CD4-positive, alpha-beta T cell treated with Interferon gamma for 1 hour (primary cell): Measurements from ENCODE around the gene PXN.
"Not testable (repeated sequence)": the region's sequence is repeated elsewhere in the genome, so short reads cannot be mapped to it uniquely, and the experiment has no call there.

Experiments used
- DNase-seq: peaks from one replicate; pipeline ENCODE4 v3.0.0-alpha.2; 2020

PXN gene

DNA sequence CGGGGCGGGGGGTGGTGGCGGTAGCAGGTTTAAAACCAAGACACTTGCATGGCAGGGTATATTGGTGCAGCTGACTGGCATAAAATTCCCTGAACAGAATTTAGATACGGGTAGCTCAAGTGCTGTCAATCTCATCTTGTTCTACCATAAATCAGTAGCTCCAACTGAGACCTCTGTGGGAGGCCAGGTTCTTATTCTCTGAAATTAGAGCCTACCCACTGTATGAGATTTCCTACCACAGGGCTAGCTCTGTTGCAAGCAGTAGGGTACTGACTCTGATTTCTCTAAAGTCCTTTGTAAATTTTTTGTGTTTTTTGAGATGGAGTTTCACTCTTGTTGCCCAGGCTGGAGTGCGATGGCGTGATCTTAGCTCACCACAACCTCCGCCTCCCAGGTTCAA, 61.4 kb downstream of the PXN start:
- no peak for DNase-seq

DNA sequence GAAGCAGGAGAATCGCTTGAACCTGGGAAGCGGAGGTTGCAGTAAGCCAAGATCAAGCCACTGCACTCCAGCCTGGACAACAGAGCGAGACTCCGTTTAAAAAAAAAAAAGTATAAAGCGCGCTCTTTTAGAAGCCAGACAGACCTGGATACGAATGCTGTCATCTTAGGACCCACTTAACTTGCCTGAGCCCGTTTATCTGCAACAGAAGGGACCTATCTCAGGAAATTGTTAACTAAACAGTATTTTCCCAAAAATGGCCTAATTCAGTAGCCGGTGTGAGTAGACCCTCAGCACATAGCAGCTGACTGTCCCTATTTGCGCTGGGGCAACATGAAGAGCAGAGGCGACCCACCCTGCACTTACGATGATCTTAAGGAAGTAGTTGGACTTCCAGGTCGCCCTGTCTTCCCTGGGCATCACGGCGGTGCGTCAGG, 65.1 kb downstream of the PXN start:
- no peak for DNase-seq

DNA sequence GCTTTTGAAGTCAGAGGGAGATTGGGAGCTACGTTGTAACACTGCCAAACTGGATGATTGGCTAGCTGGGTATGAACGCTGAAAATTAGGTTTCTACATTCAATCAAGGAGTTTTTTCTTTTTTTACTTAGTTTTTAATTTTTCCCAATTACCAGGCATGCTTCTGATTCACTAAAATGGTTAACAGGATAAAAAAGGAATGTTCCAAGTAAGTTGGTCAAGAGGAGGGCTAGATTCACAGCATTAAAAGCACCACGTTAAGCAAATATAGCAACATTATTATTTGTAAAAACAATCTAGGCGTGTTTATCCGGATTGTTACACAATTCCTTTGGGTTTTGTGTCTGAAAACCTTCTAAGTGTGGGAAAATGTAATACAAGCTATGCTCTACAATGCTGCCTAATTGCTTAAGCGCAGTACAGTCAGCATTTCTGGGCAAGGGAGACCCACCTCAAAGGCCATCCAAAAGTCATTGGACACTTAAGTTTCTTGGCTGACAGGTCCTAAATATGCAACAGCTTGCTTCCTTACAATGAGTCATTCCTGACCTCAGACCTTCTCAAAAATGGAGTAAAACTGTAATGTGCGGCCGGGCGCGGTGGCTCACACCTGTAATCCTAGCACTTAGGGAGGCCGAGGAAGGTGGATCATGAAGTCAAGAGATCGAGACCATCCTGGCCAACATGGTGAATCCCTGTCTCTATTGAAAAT, 65.8 kb downstream of the PXN start:
- no peak for DNase-seq

DNA sequence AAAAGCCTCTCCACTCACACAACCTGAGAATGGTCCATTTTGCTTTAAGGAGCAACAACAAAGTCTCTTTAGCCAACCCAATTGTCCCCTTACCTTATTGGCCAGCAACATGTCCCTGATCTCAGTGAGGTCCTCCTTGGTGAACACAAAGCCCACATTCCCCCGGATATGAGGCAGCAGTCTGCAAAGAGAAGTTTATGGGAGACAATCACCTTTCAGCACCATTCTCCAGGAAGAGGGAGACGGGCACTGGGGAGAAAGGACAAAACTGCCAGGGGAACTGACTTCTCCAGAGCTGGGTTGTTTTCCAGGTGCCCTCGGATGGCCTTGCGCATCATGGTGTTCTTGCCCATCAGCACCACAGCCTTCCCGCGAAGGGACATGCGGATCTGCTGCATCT, 66.5 kb downstream of the PXN start:
- no peak for DNase-seq

DNA sequence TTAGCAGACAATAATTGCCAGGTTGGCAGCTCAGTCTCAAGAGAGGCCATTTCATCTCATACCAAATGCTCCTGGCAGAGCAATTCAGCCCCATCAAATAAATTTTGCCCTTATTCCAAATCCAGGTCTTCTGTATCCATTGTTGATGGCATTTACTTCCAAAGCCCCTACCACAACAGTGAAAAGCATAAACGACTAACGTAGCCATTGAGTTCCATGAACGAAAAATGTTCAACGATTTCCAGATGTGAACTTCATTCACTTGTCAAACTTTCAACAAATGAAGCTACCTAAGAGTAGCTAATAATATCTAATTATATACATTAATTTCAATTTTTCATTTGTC, 68.0 kb downstream of the PXN start:
- no peak for DNase-seq

DNA sequence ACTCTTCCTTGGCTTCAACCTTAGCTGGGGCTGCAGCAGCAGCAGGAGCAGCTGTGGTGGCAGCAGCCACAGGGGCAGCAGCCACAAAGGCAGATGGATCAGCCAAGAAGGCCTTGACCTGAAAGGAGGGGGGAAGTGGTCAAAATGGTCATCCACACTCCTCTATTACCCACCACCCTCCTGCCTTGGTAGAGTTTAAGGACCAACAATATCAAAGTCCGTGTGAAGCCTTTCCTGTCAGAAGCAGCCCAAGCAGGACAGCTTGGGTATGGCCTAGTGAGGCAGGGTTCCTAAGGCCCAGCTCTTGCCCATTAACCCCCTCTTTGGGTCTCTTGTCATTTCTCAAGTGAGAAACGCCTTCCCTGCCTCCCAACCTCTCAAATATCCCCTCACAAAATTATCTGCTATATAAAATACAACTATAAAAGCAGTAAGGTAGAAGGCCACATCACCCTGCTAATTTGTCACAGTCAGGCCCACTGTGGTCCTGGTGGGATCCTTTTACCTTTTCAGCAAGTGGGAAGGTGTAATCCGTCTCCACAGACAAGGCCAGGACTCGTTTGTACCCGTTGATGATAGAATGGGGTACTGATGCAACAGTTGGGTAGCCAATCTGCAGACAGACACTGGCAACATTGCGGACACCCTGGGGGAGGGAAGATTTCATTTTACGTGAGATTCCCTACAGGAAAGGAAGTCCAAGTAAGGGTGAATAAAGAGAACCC, 68.6 kb downstream of the PXN start:
- not testable (repeated sequence) for DNase-seq

DNA sequence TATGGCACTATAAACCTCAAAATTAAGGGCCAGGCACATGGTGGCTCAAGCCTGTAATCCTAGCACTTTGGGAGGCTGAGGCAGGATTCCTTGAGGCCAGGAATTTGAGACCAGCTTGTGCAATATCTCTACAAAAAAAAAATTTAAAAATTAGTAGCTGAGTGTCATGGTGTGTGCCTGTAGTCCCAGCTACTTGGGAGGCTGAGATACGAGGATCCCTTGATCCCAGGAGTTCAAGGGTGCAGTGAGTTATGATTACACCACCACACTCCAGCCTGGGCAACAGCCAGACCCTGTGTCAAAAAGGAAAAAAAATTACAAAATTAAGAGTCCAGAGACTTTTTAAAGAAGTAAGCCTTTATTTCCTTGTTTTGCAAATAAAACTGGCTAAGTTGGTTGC, 69.2 kb downstream of the PXN start:
- DNase-seq: no peak

DNA sequence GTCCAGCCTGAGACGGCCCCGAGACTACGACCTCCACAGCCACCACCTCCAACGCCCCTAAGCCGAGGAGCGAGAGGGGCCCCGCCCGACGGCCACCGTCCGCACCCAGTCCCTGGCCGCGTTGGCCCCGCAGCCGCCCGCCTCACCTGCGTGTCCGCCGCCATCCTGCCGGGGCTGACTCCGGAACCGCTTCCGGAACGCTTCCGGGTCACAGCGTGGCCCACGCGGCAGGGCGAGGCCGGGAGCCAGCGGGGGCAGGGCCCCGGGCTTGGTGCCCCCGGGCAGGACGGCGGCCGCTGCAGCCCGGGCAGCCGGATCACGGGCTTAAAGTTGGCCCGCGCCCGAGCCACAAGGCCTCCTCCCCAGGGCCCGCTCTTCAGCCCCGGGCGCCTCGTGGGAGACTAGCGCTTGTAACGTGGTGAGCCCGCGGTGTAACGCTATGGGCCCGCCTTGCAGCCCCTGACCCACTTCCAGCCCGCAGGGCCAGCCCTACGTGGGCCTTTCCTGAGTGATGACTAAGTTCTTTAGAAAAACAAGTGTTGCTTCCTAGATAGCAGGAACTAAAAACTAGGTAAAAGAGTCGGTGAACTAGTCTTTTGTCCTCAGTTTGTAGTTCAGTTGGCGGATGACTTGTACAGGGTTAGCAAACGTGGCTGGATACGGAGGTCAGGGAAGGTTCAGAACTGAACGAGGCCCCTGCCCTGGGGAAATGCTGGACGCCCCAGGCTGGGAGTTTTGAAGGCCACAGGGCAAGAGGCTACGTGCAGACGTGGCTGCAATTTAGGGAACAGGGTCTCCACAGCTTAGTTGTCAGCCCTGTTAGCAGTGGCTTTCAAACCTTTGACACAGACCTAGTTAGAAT, 70.8 kb downstream of the PXN start, which contains the start of gene GCN1:
TSS of gene GCN1 (minus strand) at position 182 of the 862 bp plus-strand sequence. CDS start at position 164, 18 bp downstream.
- peak; percentile 82 for DNase-seq

DNA sequence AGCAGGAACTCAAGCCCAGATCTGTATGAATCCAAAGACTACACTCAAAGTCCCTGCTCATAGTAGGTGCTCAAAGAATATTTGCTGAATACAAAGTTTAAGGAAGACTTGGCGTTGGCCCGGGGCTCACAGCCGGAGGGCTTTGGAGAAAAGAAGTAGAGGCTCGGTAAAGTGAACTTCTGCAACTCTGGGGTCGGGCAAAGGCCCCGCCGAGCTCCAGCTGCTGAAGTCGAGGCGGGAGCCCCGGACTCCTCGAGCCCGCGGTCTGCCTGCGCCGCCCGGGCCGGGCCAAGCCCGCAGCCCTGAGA, 71.3 kb downstream of the PXN start:
- DNase-seq: no peak

DNA sequence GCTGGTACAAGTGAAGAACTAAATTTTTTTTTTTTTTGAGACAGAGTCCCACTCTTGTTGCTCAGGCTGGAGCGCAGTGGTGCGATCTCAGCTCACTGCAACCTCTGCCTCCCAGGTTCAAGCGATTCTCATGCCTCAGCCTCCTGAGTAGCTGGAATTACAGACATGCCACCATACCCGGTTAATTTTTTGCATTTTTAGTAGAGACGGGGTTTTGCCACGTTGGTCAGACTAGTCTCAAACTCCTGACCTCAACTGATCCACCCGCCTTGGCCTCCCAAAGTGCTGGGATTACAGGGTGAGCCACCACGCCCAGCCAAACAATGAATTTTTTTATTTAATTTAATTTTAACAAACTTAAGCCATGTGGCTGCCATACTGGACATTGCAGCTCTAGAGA, 72.2 kb downstream of the PXN start:
- DNase-seq: not testable (repeated sequence)

DNA sequence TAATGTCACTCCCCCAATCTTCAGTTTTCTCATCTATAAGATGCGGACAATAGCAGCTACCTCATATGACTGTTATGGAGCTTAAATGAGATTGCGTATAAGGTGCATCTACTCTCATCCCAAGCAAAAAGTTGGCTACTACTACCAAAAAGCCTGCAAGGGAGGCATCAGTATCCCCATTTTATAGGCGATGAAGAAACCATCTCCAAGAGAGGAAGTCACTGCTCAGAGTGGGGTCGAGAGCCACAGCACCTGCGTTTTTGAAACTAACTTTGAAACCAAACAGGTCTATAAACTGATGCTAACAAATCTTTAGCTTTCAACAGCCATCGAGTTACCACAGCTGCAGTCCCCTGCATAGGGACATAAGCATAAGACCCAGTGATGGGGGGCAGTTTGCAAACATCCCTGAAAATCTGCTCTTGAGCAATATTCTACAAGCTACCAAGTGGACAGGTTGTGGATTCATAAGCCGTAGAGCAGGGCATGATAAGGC, 74.5 kb downstream of the PXN start:
- DNase-seq: no peak

DNA sequence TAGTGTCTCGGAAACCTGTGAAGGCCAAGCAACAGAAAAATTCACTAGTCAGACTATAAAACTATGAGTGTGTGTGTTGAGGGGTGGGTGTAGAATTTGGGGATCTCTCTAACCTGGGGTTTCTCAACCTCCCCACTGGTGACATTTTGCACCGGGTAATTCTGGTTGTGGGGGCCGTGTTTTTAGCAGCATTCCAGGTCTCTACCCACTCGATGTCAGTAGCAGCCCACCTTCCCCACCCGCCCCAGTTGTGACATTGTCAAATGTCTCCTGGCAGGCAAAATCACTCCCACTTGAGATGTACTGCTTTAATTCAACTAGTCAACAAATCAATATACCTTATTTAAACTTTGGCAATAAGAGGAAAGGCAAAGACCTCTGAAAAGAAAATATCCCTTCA, 75.1 kb downstream of the PXN start:
- no peak for DNase-seq

DNA sequence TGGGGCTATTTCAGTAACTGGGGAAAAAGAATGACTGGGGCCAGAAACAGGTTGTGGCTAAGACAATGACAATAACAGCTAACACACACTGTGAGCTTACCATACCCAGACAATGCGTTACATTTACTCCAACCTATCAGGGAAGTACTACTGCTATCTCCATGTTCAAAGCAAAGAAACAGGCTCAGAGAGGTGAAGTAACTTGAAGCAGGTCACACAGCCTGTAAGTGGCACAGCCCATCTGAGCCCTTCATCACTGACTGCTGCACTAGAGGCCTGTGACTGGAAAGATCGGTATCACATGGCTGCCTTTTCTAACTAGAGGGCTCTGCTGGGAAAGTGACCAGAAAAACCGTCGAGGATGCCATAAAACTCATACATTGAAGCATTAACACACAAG, 78.9 kb downstream of the PXN start:
- no peak for DNase-seq

DNA sequence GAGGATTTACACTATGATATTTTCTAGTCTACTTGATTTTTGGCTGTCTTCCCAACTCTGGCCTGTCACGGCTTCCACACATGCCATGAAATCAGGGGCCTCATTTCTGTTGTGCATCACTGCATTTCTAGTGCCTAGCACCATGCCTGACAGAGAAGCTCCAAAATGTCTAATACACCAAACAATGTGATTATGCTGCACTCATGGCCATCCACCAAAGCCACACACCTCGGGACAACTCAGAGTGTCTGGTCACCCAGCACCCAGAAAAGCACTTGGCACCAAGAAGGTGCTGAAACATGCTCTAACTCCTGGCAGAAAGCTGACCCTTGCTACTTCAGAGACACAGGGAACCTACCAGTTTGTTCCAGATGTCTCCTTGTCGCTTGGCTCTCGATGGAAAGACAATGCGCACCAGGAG, 82.3 kb downstream of the PXN start:
- DNase-seq: no peak

DNA sequence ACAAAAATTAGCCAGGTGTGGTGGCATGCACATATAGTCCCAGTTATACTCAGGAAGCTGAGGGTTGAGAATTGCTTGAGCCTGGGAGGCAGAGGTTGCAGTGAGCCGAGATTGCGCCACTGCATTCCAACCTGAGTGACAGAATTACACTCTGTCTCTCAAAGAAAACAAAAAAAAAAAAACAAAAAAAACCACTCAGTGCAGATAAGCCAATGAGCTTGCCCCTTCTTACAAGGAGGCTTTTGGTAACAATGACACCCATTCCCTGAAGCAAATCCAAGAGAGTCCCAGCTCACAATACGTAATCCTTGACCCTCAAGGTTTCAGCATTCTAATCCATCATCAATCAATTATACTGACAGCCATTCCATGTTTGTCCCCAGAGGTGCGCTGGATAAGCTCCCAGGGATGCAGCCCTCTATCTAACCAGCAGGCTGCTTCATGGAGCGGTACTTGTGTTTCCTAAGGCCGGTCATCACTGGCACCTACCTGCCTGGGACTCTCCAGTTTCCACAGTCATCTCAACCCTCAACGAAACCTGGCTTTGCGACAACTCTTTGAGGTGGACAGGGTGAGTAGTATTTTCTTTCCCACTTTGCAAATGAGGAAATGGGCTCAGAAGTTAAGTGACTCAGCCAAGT, 83.4 kb downstream of the PXN start:
- DNase-seq: no peak

DNA sequence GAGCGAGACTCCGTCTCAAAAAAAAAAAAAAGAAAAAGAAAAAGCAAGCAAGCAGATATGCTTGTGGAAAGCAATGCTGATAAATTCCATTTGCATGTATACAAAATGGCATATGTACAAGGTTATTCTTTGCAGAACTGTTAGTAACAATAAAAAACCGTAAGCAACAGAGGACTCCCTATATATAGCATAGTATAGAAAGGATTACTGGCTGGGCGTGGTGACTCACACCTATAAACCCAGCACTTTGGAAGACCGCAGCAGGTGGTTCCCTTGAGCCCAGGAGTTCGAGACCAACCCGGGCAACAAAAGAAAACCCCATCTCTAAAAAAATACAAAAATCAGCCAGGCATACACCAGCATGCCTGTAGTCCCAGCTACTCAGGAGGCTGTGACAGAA, 84.6 kb downstream of the PXN start:
- no peak for DNase-seq

DNA sequence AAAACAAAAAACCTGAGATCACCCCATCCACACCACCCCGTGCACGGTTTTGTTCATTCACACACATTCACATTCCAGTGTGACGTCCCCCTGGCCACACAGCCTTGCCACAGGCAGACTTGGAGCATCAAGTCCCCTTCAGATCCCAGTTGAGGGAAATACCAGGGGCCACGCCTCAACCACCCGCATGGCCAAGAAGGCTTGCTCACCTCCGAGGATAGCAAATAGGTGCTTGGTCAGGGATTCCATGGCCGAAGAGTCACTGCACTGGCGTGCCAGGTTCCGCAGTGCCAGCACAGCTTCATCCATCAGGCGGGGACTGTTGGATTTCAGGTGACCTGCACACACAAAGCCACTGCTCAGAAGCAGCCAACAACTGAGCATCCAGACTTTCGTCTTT, 90.0 kb downstream of the PXN start:
- DNase-seq: no peak

DNA sequence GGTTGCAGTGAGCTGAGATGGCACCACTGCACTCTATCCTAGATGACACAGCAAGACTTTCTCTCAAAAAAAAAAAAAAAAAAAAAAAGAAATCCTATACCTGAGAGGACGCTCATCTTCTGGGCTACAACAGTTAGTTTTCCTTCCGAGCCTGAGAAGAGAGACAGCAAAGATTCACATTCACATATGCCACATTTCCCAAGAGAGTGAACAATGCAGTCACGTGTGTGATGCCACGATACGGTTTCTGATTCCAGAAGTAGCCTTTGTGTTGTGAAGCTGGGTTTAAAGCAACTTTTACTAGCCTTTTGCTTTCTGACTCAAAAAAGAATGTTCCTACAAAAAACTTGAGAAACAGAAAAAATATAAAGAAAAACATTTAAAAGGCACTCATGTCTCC, 90.5 kb downstream of the PXN start:
- DNase-seq: no peak

DNA sequence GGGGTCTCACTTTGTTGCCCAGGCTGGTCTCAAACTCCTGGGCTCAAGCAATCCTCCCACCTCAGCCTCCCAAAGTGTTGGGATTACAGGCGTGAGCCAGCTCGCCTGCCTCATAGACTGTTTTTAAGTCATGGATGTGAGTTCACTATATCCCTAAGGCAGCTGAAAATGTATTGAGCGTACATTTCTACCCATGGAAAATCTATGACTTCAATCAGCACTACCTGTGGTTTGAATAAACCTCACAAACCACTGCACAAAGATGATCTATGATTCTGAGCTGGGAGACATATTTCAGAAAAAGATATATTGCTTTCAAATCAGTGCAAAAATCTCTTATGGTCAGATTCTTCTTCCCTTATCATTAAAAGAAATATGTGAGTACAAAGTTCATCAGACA, 93.5 kb downstream of the PXN start:
- no peak for DNase-seq

DNA sequence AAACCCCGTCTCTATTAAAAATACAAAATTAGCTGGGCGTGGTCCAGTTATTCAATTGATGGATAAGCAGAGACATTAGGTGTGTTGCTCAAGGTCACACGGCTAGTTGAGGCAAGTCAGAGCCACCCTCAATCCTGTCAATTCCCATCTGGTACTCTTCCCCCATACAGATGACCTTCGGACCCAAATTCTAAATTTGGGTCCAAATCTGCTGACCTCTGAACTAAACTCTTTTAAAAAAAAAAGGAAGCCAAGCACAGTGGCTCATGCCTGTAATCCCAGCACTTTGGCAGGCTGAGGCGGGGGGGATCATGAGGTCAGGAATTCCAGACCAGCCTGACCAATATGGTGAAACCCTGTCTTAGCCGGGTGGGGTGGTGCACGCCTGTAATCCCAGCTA, 94.9 kb downstream of the PXN start:
- DNase-seq: no peak

DNA sequence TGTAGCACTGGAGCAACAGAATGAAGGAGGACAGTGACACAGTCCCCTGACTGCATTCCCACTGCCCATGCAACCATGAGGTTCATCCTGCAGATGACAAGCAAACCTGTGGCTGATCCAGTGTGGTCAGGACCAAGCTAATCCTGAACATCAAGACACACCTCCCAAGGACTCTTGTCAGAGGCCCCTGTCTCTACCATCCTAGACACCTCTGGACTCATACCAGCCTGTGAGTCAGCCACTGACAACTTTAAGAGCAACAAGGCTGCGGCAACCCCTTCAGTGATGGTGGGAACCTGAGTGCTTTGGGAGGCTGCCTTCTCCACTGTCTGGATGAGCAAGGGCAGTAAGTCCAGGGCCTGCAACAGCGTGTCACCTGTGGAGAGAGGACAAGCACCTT, 95.6 kb downstream of the PXN start:
- DNase-seq: no peak

DNA sequence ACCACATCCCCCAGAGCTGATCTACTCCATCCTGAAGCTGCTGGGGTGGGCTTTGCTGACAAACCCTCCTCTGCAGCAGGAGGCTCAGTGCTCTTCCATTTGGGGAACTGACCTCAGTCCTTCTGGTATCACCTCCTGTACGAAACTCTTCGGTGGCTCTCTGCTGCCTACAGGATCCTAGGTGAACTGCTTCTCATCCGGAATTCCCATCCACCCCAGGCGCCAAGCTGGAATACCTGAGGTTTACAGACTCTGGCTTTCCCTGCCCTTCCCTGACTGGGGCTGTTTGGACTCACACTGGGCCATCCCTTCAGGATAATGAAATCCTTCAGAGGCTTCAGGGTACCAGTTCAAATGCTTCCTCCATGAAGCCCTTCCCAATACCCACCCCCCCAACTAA, 97.2 kb downstream of the PXN start:
- DNase-seq: no peak

DNA sequence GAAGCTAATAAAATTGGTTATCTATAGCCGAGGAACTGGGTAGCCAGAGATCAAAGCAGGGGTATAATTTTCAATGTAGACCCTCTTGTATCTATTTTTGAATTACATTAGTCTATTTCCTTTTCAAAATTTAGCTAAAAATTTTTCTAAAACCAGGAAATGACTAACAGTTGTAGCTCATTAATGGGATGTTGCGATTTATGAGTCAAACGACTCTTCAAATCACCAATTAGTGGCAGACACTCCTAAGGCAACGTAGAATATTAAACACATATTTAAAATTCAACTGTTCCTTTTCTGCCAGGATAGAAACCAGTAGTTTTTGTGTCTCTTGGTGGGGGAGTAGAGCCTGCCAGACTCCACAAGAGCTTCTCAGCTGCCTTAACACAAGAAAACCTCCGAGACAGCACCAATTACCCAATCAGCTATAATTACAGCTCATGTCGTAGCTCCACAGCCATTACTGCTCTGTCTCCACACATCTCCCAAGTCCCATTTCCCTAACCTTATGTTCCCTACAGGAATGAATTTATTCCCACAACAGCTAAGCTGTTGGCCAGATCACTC, 97.9 kb downstream of the PXN start:
- DNase-seq: no peak
